ENCODE data around the gene RELN. TPM values are rescaled to one million over a fixed set of nuclear protein-coding genes. Genes with fewer than 3 reads are reported as not detected.

Gene RELN
- total RNA-seq, 4 donors from 2014 or later: 0.02 to 0.73 (median 0.39) TPM; not detected in 1

GRCh38 chr7:103887853-103888602, 101.4 kb downstream of the RELN start:
- Histone ChIP-seq H3K9me3 (no peaks in the 10 kb centered on the region), H3K27ac (no peak overlapping the region), H3K4me3 (no peak overlapping the region), H3K36me3 (no peaks in the 10 kb centered on the region), H3K4me1 (no peaks in the 10 kb centered on the region), H3K27me3 (no peaks in the 10 kb centered on the region)
- ATAC-seq: no peak
- TF ChIP-seq CTCF (IDR thresholded peaks at IDR 0.05 in 4 of 5, conservative IDR thresholded peaks at IDR 0.05 in 1 of 5) (no peak), POLR2A (IDR thresholded peaks at IDR 0.05) (no peak)
- no peak for DNase-seq
- intact Hi-C loops (cut with DNase I; ENCODE audit: low total_unique reads): no loop called here
- in situ Hi-C loops (cut with MboI; ENCODE audit: low sequenced_read_pairs in 4 of 4): no loop called here

GRCh38 chr7:103887050-103887449, 102.4 kb downstream of the RELN start:
- no peaks in the 10 kb centered on the region for H3K36me3 ChIP-seq
- no peak for ATAC-seq
- in situ Hi-C loops (cut with MboI; ENCODE audit: low sequenced_read_pairs in 4 of 4): no loop called here
- no peaks in the 10 kb centered on the region for H3K4me1 ChIP-seq
- H3K27ac ChIP-seq: no peak overlapping the region
- H3K9me3 ChIP-seq: no peaks in the 10 kb centered on the region
- no peak overlapping the region for H3K4me3 ChIP-seq
- no peak for DNase-seq
- H3K27me3 ChIP-seq: no peaks in the 10 kb centered on the region
- no peak for TF ChIP-seq CTCF (IDR thresholded peaks at IDR 0.05 in 4 of 5, conservative IDR thresholded peaks at IDR 0.05 in 1 of 5)
- TF ChIP-seq POLR2A (IDR thresholded peaks at IDR 0.05): no peak
- intact Hi-C loops (cut with DNase I; ENCODE audit: low total_unique reads): no loop called here

GRCh38 chr7:103879928-103880600, 109.4 kb downstream of the RELN start:
- Histone ChIP-seq H3K36me3 (no peaks in the 10 kb centered on the region), H3K4me3 (no peak overlapping the region), H3K9me3 (no peaks in the 10 kb centered on the region), H3K27me3 (no peaks in the 10 kb centered on the region), H3K4me1 (no peaks in the 10 kb centered on the region), H3K27ac (no peak overlapping the region)
- TF ChIP-seq POLR2A (IDR thresholded peaks at IDR 0.05) (no peak), CTCF (IDR thresholded peaks at IDR 0.05 in 4 of 5, conservative IDR thresholded peaks at IDR 0.05 in 1 of 5) (no peak)
- ATAC-seq (no peak), DNase-seq (no peak)
- intact Hi-C loops (cut with DNase I; ENCODE audit: low total_unique reads): no loop called here
- in situ Hi-C loops (cut with MboI; ENCODE audit: low sequenced_read_pairs in 4 of 4): no loop called here

- Histone ChIP-seq H3K4me1 (no peaks in the 10 kb centered on the region), H3K36me3 (no peaks in the 10 kb centered on the region), H3K27ac (no peak overlapping the region), H3K27me3 (no peaks in the 10 kb centered on the region), H3K9me3 (no peaks in the 10 kb centered on the region), H3K4me3 (no peak overlapping the region)
- TF ChIP-seq POLR2A (IDR thresholded peaks at IDR 0.05) (no peak), CTCF (IDR thresholded peaks at IDR 0.05 in 4 of 5, conservative IDR thresholded peaks at IDR 0.05 in 1 of 5) (no peak)
- DNase-seq: no peak
- no peak for ATAC-seq
- intact Hi-C loops (cut with DNase I; ENCODE audit: low total_unique reads) (no loop called here), in situ Hi-C loops (cut with MboI; ENCODE audit: low sequenced_read_pairs in 4 of 4) (no loop called here)
Measured at GRCh38 chr7:103879411-103879810, 110.0 kb downstream of the RELN start.

Data from gastrocnemius medialis (tissue), 4 donors.